A673 (cell line): Measurements from ENCODE around the gene WDPCP.

Experiments used
- EZH2 ChIP-seq: fragments of 200-600 bp; sonication (generic); IDR thresholded peaks from 2 replicates; pipeline ENCODE4 v1.6.1; 2017; ENCODE audit warnings: borderline replicate concordance, low read depth, mild to moderate bottlenecking, mixed read lengths, antibody characterized with exemption, low read length; ENCODE audit not compliant: poor library complexity, severe bottlenecking
- TF ChIP-seq, protein P1 (sequence below): fragments of 300-800, 200-600 bp; sonication (generic); conservative IDR thresholded peaks from 2 replicates; pipeline ENCODE4 v1.5.1; 2017; ENCODE audit warnings: low read depth, mild to moderate bottlenecking, antibody characterized with exemption, low read length, moderate library complexity, mixed read lengths

DNA sequence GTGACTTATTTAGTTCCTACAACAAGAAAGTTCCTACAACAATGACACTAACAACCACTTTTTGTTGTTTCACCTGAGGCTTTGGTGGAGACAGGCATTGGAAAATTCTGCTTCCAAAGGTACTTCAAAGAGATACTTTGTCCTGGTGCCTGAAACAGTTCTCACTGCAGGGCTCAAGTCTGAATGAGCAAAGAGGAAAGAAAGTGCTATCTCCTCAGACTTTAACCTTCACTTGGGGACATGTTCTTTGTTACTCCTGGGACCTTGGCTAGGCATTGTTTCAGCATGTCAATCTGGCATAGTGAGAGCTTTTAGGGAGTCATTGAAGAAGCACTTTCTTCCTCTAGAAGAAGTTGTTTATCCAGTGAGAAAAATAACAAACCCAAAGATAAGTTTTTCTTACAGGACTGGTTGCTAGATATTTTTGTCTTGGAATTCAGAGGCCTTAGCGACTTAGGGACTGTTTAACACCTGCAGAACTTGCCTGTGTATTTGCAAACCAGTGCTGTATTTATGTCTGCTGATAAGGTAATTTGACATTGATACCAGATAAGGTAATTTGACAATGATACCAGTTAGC lies 12.7 kb upstream of the WDPCP start:
- TF ChIP-seq, protein P1, sequence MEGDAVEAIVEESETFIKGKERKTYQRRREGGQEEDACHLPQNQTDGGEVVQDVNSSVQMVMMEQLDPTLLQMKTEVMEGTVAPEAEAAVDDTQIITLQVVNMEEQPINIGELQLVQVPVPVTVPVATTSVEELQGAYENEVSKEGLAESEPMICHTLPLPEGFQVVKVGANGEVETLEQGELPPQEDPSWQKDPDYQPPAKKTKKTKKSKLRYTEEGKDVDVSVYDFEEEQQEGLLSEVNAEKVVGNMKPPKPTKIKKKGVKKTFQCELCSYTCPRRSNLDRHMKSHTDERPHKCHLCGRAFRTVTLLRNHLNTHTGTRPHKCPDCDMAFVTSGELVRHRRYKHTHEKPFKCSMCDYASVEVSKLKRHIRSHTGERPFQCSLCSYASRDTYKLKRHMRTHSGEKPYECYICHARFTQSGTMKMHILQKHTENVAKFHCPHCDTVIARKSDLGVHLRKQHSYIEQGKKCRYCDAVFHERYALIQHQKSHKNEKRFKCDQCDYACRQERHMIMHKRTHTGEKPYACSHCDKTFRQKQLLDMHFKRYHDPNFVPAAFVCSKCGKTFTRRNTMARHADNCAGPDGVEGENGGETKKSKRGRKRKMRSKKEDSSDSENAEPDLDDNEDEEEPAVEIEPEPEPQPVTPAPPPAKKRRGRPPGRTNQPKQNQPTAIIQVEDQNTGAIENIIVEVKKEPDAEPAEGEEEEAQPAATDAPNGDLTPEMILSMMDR = no peak
- no peak for TF ChIP-seq EZH2
